Measurements from ENCODE around the gene OVCH1. TPM values are rescaled to one million over a fixed set of nuclear protein-coding genes. Genes with fewer than 3 reads are reported as not detected.
A peak's percentile ranks its signal among the peaks of the same experiment; 100 is the strongest.
"Not testable (repeated sequence)": the region's sequence is repeated elsewhere in the genome, so short reads cannot be mapped to it uniquely, and the experiment has no call there.

Gene OVCH1
- total RNA-seq, 2 experiments from 2014 or later = not detected

- H3K27ac Mint-ChIP-seq = no peak overlapping the region
- peaks cover 13% of the 10 kb centered on the region for H3K27me3 Mint-ChIP-seq (ENCODE audit: low read depth)
- POLR2A ChIA-PET = no interaction called here
- H3K4me3 Mint-ChIP-seq = no peak overlapping the region
- no peaks in the 10 kb centered on the region for H3K36me3 Mint-ChIP-seq (ENCODE audit: low read depth)
- CTCF ChIA-PET = interaction anchor here (1.1 kb wide), 1 partner anchor 16 kb away, joined by 4 read pairs; the partner anchor contains the start of gene ERGIC2
- H3K9me3 Mint-ChIP-seq (ENCODE audit: insufficient read depth) = no peaks in the 10 kb centered on the region
- DNase-seq = no peak
- no peaks in the 10 kb centered on the region for H3K4me1 Mint-ChIP-seq (ENCODE audit: low read depth)
- ATAC-seq = no peak
Observed at GRCh38 chr12:29396774-29397173, 100.7 kb downstream of the OVCH1 start.

- Mint-ChIP-seq H3K27me3 (ENCODE audit: low read depth) (peaks cover 7% of the 10 kb centered on the region), H3K4me1 (ENCODE audit: low read depth) (peaks cover 10% of the 10 kb centered on the region), H3K27ac (no peak overlapping the region), H3K9me3 (ENCODE audit: insufficient read depth) (peaks cover 3% of the 10 kb centered on the region), H3K36me3 (ENCODE audit: low read depth) (peaks cover 4% of the 10 kb centered on the region), H3K4me3 (no peak overlapping the region)
- DNase-seq (no peak), ATAC-seq (no peak)
- ChIA-PET CTCF (no interaction called here), POLR2A (no interaction called here)
Observed at GRCh38 chr12:29395356-29395755, 102.1 kb downstream of the OVCH1 start.

- Mint-ChIP-seq H3K4me3 (peak overlapping the region; percentile 19), H3K27ac (peak overlapping the region; percentile 84), H3K4me1 (ENCODE audit: low read depth) (peaks cover 17% of the 10 kb centered on the region)
- ATAC-seq = peak; percentile 82
- H3K27me3 Mint-ChIP-seq (ENCODE audit: low read depth); H3K9me3 Mint-ChIP-seq (ENCODE audit: insufficient read depth); H3K36me3 Mint-ChIP-seq (ENCODE audit: low read depth): not testable (repeated sequence)
- ChIA-PET CTCF (interaction anchor here (0.7 kb wide), 1 partner anchor 1200 kb away, joined by 3 read pairs; no protein-coding TSS in a partner anchor), POLR2A (interaction anchor here (1.0 kb wide), 1 partner anchor 9 kb away, joined by 7 read pairs; the partner anchor contains the start of gene ERGIC2)
- DNase-seq = peak; percentile 54
Observed at GRCh38 chr12:29390419-29390818, 107.1 kb downstream of the OVCH1 start.

GRCh38 chr12:29389295-29389919 is 108.1 kb downstream of the OVCH1 start:
- ChIA-PET POLR2A (no interaction called here), CTCF (no interaction called here)
- peak overlapping the region; percentile 84 for H3K27ac Mint-ChIP-seq
- peaks cover 3% of the 10 kb centered on the region for H3K9me3 Mint-ChIP-seq (ENCODE audit: insufficient read depth)
- no peak overlapping the region for H3K4me3 Mint-ChIP-seq
- peaks cover 17% of the 10 kb centered on the region for H3K4me1 Mint-ChIP-seq (ENCODE audit: low read depth)
- no peaks in the 10 kb centered on the region for H3K27me3 Mint-ChIP-seq (ENCODE audit: low read depth)
- no peak for DNase-seq
- ATAC-seq = no peak
- peaks cover 4% of the 10 kb centered on the region for H3K36me3 Mint-ChIP-seq (ENCODE audit: low read depth)

DNA sequence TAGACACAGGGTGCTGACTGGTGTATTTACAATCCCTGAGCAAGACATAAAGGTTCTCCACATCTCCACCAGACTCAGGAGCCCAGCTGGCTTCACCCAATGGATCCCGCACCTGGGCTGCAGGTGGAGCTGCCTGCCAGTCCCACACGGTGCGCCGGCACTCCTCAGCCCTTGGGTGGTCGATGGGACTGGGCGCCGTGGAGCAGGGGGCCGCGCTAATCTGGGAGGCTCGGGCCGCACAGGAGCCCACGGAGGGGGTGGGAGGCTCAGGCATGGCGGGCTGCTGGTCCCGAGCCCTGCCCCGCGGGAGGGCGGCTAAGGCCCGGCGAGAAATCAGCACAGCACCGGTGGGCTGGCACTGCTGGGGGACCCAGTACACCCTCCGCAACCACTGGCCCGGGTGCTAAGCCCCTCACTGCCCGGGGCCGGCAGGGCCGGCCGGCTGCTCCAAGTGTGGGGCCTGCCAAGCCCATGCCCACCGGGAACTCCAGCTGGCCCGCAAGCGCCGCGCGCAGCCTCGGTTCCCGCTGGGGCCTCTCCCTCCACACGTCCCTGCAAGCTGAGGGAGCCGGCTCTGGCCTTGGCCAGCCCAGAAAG is 111.3 kb downstream of the OVCH1 start:
- H3K27ac Mint-ChIP-seq; H3K27me3 Mint-ChIP-seq (ENCODE audit: low read depth); DNase-seq; H3K4me3 Mint-ChIP-seq; ATAC-seq; CTCF ChIA-PET; H3K9me3 Mint-ChIP-seq (ENCODE audit: insufficient read depth); POLR2A ChIA-PET; H3K36me3 Mint-ChIP-seq (ENCODE audit: low read depth): not testable (repeated sequence)
- H3K4me1 Mint-ChIP-seq (ENCODE audit: low read depth) = peaks cover 24% of the 10 kb centered on the region

DNA sequence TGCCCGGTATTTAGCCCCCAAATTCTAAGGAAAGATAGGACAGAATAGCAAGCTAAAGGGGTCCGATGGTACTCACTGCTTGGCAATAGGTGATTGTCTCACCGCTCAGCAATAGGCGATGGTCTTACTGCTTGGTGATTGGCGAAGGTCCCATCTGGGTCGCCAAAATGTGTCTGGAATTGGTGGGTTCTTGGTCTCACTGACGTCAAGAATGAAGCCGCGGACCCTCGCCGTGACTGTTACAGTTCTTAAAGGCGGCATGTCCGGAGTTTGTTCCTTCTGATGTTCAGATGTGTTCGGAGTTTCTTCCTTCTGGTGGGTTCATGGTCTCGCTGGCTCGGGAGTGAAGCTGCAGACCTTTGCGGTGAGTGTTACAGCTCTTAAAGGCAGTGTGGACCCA is 112.3 kb downstream of the OVCH1 start:
- H3K4me3 Mint-ChIP-seq; DNase-seq; H3K36me3 Mint-ChIP-seq (ENCODE audit: low read depth); POLR2A ChIA-PET; CTCF ChIA-PET; H3K27ac Mint-ChIP-seq; ATAC-seq; H3K27me3 Mint-ChIP-seq (ENCODE audit: low read depth); H3K9me3 Mint-ChIP-seq (ENCODE audit: insufficient read depth): not testable (repeated sequence)
- peaks cover 14% of the 10 kb centered on the region for H3K4me1 Mint-ChIP-seq (ENCODE audit: low read depth)

GRCh38 chr12:29382251-29382650 is 115.2 kb downstream of the OVCH1 start:
- peaks cover 6% of the 10 kb centered on the region for H3K36me3 Mint-ChIP-seq (ENCODE audit: low read depth)
- H3K27ac Mint-ChIP-seq = no peak overlapping the region
- H3K27me3 Mint-ChIP-seq (ENCODE audit: low read depth) = no peaks in the 10 kb centered on the region
- peaks cover 26% of the 10 kb centered on the region for H3K4me1 Mint-ChIP-seq (ENCODE audit: low read depth)
- no peak for ATAC-seq
- CTCF ChIA-PET = no interaction called here
- no peak for DNase-seq
- no peaks in the 10 kb centered on the region for H3K9me3 Mint-ChIP-seq (ENCODE audit: insufficient read depth)
- H3K4me3 Mint-ChIP-seq = no peak overlapping the region
- POLR2A ChIA-PET = no interaction called here

DNA sequence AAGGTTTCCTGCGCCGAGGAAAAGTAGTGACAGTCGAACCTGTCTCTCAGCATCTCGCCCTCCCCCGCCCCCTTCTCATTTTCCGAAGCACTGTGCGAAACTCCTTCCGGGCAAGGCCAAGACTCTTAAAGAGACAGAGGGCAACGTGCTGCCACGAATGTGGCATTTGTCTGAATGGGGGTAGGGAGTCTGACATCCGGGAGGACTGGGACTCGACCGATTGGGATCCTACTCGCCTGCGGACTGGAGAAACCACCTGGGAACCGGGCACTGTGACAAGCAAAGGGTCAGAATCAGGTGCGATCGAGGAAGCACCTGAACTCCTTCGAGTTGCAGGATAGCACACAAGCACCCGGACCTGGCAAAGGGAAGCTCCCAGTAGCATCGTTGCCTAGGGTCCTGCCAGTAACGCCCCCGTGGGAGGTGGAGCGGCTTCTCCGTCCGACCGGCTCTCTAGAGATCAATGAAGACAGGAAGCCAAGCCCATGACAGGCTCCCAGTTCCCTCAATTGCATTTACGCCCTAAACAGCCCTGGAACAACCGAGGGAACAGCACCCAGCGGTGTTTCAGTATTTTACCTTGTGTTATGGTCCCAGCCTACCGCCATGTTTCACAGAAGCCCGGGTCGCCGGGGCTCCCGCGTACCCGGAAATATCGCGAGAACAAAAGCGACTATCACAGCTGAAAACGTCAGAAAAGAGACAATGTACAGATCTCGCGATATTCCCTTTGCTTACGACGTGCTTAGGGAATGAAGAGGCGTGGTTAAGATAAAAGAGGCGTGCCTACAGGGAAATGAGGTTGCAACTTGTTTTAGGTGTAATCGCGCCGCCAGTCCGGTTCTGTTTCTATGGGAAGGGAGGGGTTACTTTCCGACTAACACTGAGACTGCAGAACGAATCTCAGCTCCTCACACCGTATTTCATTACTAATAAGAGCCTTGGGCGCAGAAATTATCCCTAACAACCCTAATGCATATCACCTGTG is 116.7 kb downstream of the OVCH1 start, which contains the start of gene ERGIC2:
ERGIC2 (minus strand) TSS at position 637 of the 988 bp plus-strand sequence. CDS start 9,539 bp downstream, outside the sequence.
- no peaks in the 10 kb centered on the region for H3K9me3 Mint-ChIP-seq (ENCODE audit: insufficient read depth)
- H3K27ac Mint-ChIP-seq = peak within 1 kb of the TSS; percentile 89
- CTCF ChIA-PET = interaction anchor here (0.7 to 1.4 kb wide), 4 partner anchors 16 to 48 kb away, joined by 3 to 5 read pairs (median 4); no protein-coding TSS in a partner anchor
- H3K4me1 Mint-ChIP-seq (ENCODE audit: low read depth) = peaks cover 30% of the 10 kb centered on the region
- no peaks in the 10 kb centered on the region for H3K27me3 Mint-ChIP-seq (ENCODE audit: low read depth)
- peak within 1 kb of the TSS; percentile 85 for H3K4me3 Mint-ChIP-seq
- DNase-seq (peak; percentile 95), ATAC-seq (peak; percentile 96)
- peaks cover 14% of the 10 kb centered on the region for H3K36me3 Mint-ChIP-seq (ENCODE audit: low read depth)
- POLR2A ChIA-PET = interaction anchor here (1.0 to 1.4 kb wide), 3 partner anchors 10 to 277 kb away, joined by 3 to 7 read pairs (median 3); no protein-coding TSS in a partner anchor

Other genes starting within 250 kb of the OVCH1 start
- 10 to 100 TPM; 55.6 to 63.7 TPM for gene ERGIC2, start 116.5 kb downstream of the OVCH1 start, total RNA-seq